HCT116 (cell line): Measurements from ENCODE around the gene WDR45B.

Experiments used
- EGR1 ChIP-seq: IDR thresholded peaks from 2 replicates; pipeline ENCODE4 v1.6.1; 2012; ENCODE audit warnings: low read depth
- FOSL1 ChIP-seq: IDR thresholded peaks from 2 replicates; pipeline ENCODE4 v1.6.1; 2012; ENCODE audit warnings: low read depth
- POLR2AphosphoS5 ChIP-seq: IDR thresholded peaks from 2 replicates; pipeline ENCODE4 v1.6.1; 2011; ENCODE audit warnings: mild to moderate bottlenecking, low read depth, low read length, moderate library complexity
- TF ChIP-seq, protein P1 (sequence below): IDR thresholded peaks from 2 replicates; pipeline ENCODE4 v1.6.1; 2012

DNA sequence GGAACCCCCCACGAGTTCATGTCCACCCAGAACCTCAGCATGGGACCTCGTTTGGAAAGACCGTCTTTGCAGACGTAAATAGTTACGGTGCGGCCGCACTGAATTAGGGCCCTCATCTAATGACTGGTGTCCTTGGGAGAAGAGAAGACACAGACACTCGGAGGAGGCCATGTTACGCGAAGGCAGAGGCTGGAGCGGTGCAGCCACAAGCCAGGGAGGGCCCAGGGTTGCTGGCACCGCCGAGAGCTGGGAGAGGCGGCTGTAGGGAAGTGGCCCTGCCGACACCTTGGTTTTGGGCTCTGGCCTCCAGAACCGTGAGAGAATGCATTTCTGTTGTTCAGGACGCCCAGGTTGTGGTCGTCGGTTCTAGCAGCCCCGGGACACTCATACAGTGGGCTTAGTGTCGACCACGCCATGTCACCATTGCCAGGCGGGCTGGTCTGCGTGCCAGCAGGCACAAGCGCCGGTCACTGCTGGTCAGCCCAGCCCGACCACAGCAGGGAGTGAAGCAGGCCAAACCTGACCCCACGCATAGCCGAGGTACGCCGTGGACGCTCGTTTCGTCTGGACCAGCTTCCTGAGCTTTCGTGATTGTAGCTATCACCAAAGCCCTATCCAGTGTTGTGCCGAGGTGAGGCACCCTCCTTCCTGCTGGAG, 10.7 kb upstream of the WDR45B start:
- no peak for TF ChIP-seq FOSL1
- TF ChIP-seq, protein P1, sequence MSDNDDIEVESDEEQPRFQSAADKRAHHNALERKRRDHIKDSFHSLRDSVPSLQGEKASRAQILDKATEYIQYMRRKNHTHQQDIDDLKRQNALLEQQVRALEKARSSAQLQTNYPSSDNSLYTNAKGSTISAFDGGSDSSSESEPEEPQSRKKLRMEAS: no peak
- TF ChIP-seq EGR1: no peak
- no peak for TF ChIP-seq POLR2AphosphoS5
